ENCODE data around the gene AKAP8L.
"Not testable (repeated sequence)": the region's sequence is repeated elsewhere in the genome, so short reads cannot be mapped to it uniquely, and the experiment has no call there.

Gene AKAP8L

DNA sequence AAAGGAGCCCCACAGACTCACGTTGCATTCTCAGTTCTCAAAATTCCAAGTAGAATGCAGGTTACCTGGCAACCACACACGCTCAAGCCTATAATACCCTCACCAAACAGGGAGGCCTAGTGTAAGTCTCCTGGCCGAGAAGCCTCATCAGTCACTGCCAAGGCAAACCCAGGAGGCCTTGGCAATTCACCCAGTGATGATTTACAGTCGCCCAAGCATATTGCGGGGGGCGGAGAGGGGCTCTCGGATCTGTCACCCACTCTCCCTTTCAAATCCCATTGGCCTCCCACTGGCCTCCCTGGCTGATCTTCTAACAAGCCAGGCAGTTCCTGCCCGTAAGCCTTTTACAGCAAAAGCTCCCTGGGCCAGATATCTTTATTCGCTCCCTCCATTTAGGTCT lies 1.1 kb downstream of the AKAP8L start:
- DNase-seq (ENCODE audit: low read depth): no peak

DNA sequence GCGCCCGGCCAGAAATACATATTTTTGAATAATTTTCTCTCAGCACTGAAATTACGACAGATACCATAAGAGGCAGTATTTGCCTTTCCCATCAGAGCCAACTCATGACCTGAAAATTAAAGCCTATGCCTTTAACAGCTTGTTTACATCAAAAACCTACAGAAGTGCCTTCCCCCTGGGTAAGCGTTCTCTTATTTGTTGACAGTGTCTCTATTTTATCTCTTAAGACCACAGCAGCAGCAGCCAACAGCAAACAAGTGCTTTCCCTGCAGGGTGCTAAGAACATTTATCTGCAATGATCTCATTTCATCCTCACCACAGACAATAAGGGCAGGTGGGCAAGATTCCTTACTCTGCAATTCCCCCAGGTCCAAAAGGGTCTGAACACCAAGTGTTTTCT lies 6.0 kb downstream of the AKAP8L start:
- DNase-seq (ENCODE audit: low read depth): no peak

DNA sequence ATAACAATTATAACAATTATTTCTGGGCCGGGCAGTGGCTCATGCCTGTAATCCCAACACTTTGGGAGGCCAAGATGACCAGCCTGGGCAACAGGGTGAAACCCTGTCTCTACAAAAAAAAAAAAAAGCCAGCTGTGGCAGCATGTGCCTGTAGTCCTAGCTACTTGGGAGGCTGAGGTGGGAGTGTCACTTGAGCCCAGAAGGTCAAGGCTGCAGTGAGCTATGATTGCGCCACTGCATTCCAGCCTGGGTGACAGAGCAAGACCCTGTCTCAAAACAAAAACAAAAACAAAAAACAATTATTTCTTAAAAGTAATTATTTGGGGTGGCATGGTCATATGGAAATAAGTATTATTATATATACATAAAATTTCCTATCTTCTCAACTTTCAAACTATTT lies 7.4 kb downstream of the AKAP8L start:
- DNase-seq (ENCODE audit: low read depth): not testable (repeated sequence)

DNA sequence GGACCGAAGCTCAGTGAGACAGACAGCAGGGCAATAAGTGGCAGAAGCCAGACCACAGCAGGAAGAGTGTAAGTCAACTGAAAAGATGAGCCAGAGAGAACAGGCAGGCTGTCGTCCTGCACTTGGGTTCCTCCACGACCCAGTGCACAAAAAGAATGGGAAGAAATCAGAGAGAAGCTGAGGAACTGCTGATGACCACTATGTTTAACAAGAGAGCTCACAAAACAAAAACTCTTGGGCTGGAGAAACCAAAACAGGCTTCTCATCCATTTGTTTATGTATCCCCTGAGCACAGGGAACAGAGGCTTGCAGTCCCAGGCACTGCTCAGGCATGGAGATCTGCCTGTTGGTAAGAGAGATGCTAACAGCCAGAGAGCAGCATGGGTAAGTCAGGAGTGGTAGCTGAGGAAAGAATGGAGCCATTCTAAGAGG lies 14.0 kb downstream of the AKAP8L start:
- DNase-seq (ENCODE audit: low read depth): no peak

DNA sequence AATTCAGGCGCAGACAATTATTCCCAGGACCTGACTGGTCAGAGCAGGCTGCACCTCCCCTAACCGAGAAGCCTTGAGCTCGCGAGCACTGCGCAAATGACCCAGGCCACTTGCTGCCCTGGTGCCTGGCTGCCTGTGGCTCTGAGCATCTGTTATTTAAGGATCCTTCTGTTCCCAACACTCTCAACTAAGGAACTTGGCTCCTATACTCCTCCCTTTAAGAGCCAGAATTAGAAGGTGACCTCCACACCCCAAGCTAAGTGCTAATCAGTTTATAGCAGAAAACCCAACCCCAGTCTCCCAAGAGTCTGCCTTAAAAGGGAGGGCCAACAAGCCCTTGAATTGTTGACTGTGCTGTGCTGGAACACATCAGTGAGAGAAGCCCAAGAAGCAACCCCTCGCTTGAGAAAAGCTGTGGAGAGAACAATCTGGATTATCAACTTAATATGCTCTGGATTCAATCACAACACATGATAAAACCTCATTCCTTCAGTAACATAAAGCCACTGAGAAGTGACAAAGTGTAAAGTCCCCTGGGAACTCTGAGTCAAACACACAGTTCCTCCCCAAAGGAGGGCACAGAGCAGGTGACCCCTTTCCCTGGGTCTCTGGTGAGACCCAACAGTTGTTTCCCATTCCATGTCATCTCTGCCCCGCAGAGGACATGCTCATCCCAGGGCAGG lies 14.6 kb downstream of the AKAP8L start:
- no peak for DNase-seq (ENCODE audit: low read depth)

DNA sequence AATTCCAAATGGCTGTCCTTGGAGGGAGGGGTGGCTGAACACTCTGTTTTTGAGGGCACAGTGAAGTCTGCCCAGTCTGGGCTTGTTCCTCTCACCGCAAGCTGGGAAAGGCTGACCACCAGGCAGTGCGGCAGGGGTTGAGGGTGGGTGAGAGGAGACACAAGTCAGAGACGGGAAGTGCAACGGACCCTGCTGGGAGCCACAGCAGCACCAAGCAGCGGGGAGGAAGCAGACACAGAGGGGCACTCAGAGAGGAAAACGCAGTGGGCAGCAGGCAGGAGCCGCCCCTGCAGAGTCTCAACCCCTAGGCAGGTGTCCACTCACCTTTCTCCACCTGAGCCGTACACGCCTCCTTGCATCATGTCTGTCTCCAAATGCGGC lies 15.6 kb downstream of the AKAP8L start:
- DNase-seq (ENCODE audit: low read depth): no peak

DNA sequence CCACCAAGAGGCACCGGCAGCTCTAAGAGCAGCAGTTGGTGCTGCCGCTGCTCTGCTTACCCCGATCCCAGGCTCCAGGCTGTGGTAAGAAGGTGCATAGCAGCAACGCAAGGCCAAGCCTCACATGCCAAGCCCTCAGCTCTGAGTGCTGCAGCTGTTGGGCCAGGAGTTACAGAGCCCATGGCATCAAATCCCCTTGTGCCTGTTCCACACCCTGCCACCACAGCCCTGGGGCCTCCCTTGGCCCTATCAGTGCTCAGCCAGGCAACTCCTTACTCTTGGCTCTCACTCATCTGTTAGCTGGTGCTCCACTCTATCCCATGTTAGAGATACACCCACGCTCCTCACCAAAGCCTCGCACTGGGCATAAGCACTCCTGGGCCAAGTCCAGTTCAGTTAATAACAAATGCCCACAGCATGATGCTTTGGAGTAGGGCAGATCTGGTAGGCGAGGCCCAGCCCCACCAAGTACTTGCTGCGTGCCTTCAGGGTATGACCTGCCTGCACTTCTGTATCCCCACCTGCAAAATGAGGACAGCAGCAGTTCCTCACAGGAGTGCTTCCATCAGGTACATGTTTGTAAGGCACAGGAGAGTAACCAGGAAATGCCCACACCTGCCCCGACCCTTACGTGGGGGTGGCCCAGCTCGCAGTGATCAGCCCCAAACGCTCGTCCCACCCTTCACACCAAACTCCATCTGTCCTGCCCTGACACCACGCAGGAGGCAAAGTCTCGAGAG lies 16.2 kb downstream of the AKAP8L start:
- no peak for DNase-seq (ENCODE audit: low read depth)

DNA sequence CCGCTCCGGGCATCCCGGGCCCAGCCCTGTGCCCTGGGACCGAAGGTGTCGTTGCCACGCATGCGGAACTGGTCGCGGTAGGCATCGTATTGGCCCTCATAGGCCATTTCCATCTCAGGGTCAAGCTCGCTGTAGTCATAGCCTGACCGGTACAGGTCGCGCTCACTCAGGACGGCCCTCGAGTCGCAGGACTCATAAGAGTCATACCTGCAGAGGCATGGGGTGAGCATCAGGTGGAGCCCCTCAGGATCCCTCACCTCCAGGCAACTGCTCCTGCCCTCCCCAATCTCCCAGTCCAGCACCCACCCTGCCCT lies 17.4 kb downstream of the AKAP8L start:
- DNase-seq (ENCODE audit: low read depth): no peak

DNA sequence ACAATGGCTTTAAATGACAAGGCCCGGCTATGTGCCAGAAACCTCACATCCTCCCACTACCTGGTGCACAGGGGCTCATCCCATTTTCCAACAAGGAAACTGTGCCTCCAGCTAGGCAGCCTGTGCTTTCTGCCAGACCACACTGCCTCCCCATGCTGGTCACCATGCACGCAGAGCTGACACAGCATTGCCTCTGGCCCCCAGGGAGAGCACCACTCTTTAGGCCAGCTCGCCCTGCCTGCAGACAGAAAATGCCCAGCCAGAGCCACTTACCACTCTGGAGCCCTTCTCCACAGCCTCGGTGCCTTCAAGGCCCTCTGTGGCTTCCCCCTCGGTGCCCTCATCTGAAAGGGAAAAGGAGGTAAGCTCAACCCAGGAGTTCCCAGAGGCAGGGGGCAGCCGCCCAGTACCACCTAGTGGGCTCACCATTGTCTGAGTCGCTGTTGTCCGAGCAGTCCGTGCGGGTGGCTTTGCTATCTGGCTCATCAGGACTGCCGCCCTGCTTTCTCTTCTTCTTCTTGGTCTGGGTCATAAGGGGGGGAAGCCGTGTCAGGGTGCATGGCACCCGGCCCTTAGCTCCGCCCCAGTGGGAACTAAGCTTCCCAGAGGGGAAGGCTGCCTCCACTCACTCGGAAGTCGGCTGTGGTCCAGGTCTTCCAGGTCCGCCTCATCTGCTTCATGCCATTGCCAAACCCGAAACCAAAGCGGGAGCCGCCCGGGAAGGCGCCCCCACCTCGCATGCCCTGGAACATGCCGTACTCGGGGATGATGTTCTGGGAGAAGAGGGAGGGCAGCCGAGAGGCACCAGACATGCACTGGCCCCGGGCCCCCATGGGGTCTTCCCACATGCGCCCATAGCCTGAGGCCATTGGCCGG lies 18.0 kb downstream of the AKAP8L start:
- DNase-seq (ENCODE audit: low read depth): no peak

DNA sequence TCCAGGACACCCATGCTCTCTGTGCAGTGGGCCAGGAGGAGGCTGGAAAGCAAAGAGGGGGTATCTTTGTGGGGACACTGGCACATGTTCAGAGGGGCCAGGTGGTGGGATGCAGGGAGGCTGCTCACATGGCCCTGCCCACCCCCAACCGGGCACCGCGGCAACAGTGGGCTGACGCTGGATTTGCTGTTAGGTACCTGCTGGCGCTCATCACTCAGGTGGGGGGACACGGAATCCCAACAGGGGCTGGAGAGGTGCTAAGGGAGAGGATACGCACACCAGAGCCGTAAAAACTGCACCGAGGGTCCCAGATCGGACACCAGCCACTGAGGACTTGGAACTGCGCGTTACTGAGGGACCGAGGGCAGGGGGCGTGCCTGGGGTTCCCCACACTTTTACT lies 19.2 kb downstream of the AKAP8L start:
- no peak for DNase-seq (ENCODE audit: low read depth)

DNA sequence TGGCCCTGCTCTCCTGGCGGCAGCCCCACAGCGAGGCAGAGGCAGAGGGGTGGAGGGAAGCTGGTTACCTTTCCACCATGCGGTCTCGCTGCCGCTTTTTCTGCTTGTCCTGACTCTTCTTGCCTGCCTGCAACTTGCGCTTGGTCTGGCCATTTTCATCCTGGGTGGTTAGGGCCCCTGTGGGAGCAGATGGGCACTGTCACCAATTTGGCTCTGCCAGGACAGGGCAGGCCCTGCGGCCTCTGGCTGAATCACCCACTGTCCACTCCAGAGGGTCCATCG lies 19.6 kb downstream of the AKAP8L start:
- DNase-seq (ENCODE audit: low read depth): no peak

DNA sequence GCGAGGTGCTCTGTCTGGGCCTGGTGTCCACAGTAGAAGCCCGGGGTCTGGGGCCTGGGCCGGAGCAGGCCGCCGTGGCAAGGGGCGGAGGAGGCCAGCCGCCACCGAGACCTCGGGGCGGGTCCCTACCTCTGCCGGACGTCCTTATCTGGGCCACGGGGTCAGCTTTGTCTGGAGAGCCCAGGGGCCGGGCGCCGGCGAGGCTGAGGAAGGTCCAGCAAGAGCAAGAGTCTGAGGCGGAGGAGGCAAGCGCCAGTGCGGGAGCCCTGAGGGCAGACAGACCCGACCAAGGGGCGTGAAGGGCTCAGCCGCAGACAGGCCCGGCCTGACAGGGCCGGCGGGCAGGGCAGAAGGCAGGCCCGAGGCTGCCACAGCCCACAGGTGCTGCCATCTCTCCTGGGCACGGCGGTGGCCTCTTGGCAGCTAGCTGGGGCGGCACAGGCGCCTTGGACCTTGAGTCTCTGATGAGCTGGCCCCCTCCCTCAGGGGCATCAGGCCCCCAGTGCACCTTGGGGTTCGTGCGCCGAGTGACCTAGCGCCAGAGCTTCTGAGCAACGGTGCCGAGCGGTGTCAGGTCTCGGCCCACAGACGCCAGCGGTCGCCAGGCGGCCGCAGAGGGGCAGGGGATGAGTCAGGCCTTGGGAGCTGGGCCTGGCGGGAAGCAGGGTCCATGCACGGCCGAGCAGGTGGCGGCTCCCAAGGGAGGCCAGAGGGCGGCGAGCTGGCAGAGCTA lies 20.1 kb downstream of the AKAP8L start:
- no peak for DNase-seq (ENCODE audit: low read depth)

DNA sequence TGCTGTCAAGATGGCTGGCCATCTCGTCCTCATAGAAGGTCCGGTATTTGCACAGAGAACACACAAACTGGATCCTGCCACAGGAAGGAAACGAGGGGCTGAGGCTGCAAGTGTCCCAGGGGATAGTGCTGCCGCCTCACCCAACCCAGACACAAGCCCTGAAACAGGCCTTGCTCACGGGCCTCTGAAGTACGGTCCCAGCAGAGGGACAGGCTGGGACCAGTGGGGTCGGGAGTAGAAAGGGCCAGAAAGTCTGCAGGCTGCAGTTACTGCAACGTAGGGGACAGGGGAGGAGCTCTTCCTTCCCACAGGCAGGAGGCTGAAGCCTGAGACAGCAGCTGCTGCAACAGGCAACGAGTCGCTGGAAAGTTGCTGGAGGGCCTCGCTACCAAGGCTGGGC lies 21.0 kb downstream of the AKAP8L start:
- DNase-seq (ENCODE audit: low read depth): no peak

DNA sequence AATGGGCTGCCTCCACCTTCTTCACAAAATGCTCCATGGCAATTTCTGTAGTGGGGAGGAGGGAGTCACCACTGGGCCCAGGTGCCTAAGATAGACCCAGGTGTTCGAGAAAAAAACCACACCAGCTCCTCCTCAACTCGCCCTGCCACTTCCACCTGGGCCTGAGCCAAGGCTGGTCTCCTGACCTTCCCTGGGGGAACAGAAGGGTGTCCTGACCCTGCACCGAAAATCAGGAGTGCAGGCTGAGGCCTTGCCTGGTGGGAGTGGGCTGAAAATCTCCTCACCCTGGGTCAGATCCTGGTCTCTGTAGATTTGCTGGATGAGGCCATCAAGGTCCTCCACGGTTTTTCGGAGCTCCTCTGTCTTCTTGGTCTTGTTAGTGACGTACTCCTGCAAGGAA lies 21.6 kb downstream of the AKAP8L start:
- DNase-seq (ENCODE audit: low read depth): no peak

DNA sequence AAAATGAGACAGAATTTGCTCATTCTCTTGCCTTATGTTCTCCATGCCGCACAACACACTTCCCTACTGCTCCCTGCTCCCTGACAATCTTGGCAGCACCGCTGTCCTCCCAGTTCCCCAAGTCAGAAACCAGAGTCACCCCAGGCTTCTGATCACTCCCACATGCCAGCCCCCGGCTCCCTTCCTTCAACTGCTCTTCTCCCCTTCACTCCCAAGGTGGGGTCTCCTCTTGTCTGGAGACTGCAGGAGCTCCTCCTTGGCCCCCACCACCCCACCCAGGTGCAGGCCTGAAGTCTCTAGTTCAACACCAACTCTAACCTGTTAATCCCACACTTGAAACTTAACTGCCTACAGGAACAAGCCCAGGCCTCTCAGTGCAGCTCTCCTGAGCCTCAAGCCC lies 22.4 kb downstream of the AKAP8L start:
- no peak for DNase-seq (ENCODE audit: low read depth)

DNA sequence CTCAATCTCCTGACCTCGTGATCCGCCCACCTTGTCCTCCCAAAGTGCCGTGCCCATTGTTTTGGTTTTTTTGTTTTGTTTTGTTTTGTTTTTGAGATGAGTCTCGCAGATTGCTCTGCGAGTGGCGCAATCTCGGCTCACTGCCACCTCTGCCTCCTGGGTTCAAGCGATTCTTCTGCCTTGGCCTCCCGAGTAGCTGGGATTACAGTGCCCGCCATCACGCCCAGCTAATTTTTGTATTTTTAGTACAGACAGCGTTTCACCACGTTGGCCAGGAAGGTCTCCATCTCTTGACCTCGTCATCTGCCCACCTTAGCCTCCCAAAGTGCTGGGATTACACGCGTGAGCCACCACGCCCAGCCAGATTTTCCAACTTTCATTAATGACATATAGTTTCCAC lies 23.5 kb downstream of the AKAP8L start:
- not testable (repeated sequence) for DNase-seq (ENCODE audit: low read depth)

DNA sequence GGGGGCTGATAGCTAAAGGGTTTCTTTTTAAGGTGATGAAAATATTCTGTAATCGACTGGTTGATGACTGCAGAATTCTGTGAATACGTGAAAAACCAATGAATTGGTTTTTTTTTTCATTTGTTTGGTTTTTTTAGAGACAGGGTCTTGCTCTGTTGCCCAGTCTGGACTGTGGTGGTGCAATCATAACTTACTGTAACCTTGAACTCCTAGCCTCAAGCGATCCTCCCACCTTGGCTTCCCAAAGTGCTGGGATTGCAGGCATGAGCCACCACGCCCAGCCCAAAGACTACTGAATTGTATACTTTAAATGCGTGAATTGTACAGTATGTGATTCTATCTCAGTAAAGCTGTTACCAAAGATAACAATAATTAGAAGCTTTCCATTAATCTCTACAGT lies 24.4 kb downstream of the AKAP8L start:
- DNase-seq (ENCODE audit: low read depth): no peak

DNA sequence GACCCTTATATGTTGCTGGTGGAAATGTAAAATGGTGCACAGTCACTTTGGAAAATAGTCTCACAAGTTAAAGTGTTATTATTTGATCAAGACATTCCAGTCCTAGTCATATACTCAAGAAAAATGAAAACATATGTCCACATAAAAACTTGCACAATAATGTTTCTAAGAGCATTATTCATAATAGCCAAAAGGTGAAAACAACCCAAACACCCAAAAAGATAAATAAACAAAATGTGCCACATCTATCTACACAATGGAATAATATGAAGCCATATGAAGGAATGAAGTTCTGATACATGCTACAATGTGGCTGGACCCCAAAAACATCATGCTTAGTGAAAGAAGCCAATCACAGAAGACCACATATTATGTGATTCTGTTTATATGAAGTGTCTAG lies 24.8 kb downstream of the AKAP8L start:
- DNase-seq (ENCODE audit: low read depth): no peak

DNA sequence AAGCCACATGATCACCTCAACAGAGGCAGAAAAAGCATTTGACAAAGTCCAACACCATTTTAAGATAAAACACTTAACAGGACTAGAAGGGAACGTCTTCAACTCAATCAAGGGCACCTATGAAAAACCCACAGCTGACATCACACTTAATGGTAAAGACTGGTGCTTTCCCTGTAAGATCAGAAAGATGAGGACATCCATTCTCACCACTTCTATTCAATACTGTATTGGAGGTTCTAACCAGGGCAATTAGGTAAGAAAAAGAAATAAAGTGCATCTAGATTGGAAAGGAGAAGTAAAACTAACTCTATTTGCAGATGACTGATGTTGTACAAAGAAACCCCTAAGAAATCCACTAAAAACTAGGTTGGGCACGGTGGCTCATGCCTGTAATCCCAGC lies 28.0 kb downstream of the AKAP8L start:
- no peak for DNase-seq (ENCODE audit: low read depth)

DNA sequence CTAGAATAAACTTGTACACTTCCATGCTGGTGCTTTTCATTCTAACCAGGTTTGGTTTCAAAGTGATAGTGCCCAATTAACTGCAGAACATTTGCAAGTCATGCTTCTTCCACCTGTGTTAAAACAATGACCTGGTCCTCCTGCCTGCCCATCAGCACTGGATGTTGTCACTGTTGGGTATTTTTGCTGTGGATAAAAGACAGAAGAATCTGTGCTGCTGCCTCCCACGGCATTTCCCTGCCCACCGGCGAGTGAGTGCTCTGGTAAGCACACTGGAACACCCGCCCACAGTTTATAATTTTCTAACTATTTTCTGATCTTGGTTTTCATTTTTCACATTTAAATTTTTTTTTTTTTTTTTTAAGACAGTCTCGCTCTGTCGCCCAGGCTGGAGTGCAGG lies 36.9 kb downstream of the AKAP8L start:
- no peak for DNase-seq (ENCODE audit: low read depth)

DNA sequence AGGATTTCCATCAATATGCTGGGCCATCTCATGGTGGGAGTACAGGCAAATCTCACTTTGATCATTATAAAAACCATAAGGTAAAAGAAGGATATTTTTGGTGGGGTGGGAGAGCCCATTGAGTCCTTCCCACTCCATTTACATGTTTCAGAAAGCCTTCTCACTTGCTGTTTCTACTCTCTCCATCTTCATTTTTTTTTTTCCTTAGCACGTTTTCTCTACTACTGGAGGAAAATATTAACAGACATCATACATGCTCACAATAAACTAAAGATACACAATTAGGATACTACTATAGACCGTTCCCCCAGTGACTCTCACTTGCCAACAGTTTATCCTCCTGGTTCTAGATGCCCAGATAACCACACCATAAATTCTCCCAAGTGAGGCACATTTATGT lies 37.4 kb downstream of the AKAP8L start:
- DNase-seq (ENCODE audit: low read depth): no peak

DNA sequence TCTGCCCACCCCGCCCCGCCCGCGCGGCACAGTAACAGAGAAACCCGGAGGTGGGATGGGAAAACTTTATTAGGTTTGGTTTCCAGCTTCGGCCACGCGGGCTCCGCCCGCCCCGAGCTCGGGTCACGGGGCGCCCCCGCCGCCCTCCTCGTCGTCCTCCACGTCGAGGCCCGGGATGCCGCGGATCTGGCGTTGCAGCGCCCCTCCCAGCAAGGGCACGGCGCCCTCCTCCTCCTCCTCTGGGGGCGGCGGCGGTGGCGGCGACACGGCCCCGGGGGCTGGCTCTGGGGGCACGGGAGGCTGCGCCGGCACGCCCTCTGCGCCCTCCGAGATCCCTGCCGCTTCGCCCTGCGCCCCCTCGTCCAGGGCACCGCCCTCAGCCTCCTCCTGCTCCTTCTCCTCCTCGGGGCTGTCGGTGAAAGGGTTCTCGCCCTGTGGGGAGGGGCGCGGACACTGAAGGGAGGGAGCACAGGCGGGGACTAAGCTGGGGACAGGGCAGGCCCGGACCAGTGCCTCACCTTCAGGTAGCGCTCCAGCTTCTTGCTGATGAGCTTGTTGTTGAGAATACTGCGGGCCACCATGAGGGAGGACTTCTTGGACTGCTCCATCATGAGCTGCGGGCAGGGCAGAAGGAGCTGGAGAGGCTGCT lies 38.7 kb downstream of the AKAP8L start:
- DNase-seq (ENCODE audit: low read depth): no peak

All from stimulated activated CD4-positive, alpha-beta T cell treated with anti-CD3 and anti-CD28 coated beads, Interleukin-2, amount 100 ng/mL, for 4 hours (primary cell).